KOPT-K1 (cell line): Measurements from ENCODE around the gene FBXL13.
"Not testable (repeated sequence)": the region's sequence is repeated elsewhere in the genome, so short reads cannot be mapped to it uniquely, and the experiment has no call there.

Source experiments
- H3K27ac ChIP-seq: fragments of 200-600 bp; sonication (generic); 2 replicates; pipeline ENCODE4 v1.5.1; 2016; ENCODE audit warnings: antibody characterized with exemption, mild to moderate bottlenecking, low read depth, low read length; ENCODE audit not compliant: poor library complexity, severe bottlenecking
- H3K36me3 ChIP-seq: fragments of 200-600 bp; sonication (generic); 2 replicates; pipeline ENCODE4 v1.5.1; 2017; ENCODE audit warnings: antibody characterized with exemption, mild to moderate bottlenecking, low read length, moderate library complexity; ENCODE audit not compliant: insufficient read depth
- H3K9me3 ChIP-seq: fragments of 200-600 bp; sonication (generic); 2 replicates; pipeline ENCODE4 v1.5.1; 2017; ENCODE audit warnings: antibody characterized with exemption, low read length, mild to moderate bottlenecking; ENCODE audit not compliant: insufficient read depth, poor library complexity, severe bottlenecking

Gene FBXL13

DNA sequence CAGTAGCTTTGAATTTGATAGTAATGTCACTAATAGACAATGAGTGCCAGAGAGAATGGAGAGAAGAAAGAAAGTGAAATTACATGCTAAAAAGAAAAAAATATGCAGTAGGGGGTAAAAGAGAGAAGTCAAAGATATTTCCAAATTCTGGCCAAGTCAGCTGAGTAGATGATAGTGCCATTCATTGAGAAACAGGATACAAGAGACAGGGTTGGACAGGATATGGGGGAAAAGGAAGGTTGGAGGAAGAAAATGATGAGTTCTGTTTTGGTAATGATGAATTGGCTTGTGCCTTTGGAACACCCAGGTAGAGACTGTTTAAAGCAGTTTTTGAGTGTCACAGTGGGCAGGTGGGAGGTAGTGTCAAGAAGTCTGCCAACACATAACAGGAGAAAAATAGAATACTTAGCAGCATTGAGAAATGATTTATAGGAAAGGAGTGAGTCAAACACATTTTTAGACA, 83.5 kb downstream of the FBXL13 start:
- H3K9me3 ChIP-seq = no peaks in the 10 kb centered on the region
- no peak overlapping the region for H3K27ac ChIP-seq
- H3K36me3 ChIP-seq = no peaks in the 10 kb centered on the region

DNA sequence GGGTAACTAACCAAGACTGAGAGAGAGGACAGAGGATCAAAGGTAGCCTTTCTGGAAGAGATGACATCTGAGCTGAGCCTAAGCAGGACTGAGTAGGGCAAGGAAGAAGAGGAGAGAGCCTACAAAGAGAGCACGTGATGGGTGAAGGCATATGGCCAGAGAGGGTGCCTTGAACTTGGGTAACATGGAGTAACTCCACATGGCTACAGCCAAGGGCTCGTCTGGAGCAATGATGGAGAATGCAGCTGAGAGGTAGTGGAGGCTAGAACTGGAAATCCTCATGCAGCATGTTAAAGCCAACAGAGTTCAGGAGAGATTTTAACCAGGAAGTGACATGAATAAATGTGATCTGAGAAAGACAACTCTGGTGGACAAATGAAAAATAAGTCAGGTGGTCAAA, 84.0 kb downstream of the FBXL13 start:
- Histone ChIP-seq H3K27ac (no peak overlapping the region), H3K36me3 (no peaks in the 10 kb centered on the region), H3K9me3 (no peaks in the 10 kb centered on the region)

DNA sequence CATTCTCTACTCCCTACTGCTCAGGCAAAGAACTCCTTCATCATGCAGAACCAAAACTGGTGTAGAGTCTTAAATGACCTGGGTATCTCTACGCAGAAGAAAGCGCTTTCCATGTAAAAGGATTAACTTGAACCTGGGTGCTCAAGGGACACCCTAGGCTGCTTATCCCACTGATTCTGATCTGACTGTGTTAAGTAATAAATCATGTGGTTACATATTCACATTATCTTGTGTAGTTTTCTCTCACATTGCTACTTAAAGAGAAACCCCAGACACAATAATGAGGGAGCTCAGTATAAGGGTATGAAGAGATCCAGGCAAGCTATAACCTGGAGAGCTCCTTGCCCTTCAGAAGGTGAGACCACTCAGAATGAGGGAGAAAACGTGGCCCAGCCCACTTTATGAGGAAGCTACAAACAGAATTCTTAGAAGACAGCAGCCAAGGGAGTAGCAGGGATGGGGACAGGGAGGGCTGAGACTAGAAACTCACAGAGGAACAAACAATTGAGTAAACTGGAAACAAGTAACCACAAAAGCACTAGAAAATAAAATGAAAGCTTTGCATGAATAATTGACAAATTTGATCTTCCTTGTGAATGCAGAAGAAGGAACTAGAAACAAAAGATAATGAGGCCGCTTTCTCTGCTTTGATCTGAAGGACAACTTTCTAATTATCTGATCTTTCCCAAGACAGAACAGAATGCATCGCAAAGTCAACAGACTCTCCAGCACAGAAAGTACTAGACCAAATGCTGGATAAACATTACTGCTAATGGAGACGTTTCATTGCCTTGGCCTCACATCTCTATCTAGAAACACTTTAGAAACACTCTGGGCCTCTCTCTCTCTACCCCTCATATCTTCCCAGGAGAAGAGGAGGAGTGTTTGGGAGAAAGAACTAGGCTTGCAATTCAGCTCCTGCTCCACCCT, 85.7 kb downstream of the FBXL13 start:
- Histone ChIP-seq H3K9me3 (no peaks in the 10 kb centered on the region), H3K27ac (no peak overlapping the region), H3K36me3 (no peaks in the 10 kb centered on the region)

DNA sequence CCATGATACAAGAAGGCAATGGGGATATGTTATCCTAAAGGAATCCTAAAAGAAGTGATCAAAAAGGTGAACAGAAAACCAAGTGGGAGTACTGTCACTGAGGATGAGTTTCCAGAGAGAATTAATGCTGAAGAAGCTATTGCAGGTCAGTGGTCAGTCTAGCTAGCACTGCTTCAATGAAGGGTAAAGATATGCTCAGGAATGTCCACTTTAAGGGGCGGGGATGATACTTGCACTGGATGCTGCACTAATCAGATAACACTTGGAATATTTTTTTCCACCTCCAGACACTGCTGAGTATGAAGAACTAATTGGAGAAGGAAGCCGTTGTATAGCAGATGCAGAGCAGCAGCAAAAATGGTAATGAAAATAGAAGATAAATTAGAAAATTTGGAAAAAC, 86.5 kb downstream of the FBXL13 start:
- Histone ChIP-seq H3K27ac (no peak overlapping the region), H3K9me3 (no peaks in the 10 kb centered on the region), H3K36me3 (no peaks in the 10 kb centered on the region)

DNA sequence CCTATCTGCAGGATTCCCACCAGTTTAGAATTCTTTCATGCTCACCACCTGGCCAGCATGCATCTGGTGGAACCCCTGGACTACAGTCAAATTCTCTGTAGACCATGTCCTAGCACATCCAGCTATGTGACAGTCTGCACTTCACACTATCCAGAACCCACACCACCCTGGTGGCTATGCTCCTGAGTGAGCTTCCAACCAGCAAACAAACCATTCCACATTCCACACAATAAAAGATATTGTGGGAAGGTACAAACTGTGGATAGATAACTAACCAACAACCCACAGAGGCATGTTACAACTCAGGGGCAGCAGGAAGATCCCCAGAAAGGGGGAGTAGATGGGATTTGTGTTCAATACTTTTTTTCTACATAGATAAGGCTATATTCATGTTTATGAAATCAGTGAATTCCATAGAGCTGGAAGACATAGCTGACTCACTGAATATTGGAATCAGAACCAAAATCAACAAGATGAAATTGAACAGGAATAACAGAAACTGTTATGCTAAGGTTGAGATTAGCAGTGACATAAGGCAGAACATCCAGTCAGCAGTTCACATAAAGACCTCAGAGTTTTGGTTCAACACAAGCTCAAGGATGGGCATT, 89.3 kb downstream of the FBXL13 start:
- no peak overlapping the region for H3K27ac ChIP-seq

DNA sequence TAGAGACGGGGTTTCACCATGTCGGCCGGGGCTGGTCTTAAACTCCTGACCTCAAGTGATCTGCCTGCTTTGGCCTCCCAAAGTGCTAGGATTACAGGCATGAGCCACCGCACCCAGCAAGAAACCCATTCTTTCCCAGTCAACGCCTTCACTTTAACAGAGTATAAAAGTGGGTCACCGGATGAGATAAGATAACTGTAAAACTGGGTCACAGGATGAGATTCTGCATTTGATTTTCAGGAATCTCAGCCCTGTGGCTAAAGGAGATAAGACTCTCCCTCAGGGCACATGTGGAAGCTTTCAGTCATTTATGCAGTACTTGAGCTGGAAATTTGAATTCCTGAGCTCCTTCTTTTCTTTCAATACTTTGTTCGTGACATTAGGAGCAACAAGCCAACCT, 91.0 kb downstream of the FBXL13 start:
- no peaks in the 10 kb centered on the region for H3K9me3 ChIP-seq
- H3K36me3 ChIP-seq = no peaks in the 10 kb centered on the region
- no peak overlapping the region for H3K27ac ChIP-seq

More for the DNA sequence above, 89.3 kb downstream of the FBXL13 start:
- H3K9me3 ChIP-seq = no peaks in the 10 kb centered on the region
- H3K36me3 ChIP-seq = no peaks in the 10 kb centered on the region

DNA sequence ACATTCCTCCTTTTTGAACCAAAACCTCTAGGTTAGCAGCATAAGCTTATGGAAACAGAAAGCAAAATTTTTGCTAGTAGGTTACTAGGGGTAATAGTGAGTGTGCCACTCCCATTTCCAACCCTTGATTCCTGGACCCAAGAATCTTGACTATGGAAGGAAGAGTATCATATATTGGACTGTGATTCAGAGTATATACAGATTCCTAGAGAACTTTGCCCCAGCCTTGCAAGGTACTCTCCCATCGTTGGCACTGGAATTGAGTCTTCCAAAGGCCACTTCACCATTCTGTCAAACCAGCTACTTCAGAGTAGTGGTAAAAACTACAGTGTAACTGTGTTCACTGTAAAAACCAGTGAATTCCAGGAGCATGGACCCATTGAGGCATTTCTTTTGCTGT, 92.4 kb downstream of the FBXL13 start:
- Histone ChIP-seq H3K27ac (no peak overlapping the region), H3K36me3 (no peaks in the 10 kb centered on the region), H3K9me3 (no peaks in the 10 kb centered on the region)

DNA sequence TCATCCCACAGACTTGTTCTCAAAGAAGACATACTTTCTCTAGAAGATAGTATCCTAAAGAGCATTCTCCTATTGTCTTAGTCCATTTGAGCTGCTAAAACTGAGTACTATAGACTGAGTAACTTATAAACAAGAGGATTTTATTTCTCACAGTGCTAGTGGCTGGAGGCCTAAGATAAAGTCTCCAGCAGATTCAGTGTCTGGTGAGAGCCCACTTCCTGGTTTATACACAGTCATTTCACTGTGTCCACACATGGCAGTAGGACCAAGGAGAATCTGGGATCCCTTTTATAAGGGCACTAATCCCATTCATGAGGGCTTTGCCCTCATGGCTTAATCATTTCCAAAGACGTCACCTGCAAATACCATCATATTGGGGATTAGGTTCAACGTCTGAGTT, 93.1 kb downstream of the FBXL13 start:
- no peaks in the 10 kb centered on the region for H3K9me3 ChIP-seq
- no peak overlapping the region for H3K27ac ChIP-seq
- no peaks in the 10 kb centered on the region for H3K36me3 ChIP-seq

DNA sequence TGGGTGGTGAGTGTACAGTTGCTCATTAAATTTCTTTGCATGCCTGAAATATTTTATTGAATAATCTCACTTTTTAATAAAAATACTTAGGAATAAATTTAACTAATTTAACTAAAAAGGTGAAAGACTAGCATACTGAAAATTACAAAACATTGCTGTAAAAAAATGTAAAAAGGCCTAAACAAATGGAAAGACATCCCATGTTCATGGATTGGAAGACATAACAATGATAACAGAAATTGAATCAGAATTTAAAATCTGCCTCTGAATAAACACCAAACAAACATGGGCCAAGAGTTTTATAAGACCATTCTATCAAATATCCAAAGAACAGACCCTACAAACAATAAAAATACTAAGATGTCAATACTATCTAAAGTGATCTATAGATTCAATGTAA, 94.9 kb downstream of the FBXL13 start:
- no peaks in the 10 kb centered on the region for H3K36me3 ChIP-seq

DNA sequence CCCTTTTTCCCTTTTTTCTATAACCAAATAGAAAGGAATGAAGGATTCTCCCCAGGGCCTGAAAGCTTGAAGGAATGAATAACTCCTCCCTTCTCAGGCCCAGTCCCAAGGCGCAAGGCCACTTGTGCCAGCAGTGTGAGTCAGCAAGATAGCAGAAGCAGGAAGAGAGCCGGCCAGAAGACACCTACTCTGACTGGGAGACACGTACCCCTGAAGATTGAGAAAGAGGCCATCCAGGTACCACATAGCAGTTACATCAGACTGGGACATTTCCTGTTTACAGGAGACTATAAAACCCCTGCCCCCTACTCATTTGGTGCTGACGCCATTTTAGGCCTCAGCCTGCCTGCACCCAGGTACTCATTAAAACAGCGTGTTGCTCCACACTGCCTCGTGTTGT, 96.3 kb downstream of the FBXL13 start:
- H3K36me3 ChIP-seq = no peaks in the 10 kb centered on the region
- H3K27ac ChIP-seq = no peak overlapping the region
- no peaks in the 10 kb centered on the region for H3K9me3 ChIP-seq

More for the DNA sequence above, 94.9 kb downstream of the FBXL13 start:
- H3K9me3 ChIP-seq = no peaks in the 10 kb centered on the region
- H3K27ac ChIP-seq = no peak overlapping the region

DNA sequence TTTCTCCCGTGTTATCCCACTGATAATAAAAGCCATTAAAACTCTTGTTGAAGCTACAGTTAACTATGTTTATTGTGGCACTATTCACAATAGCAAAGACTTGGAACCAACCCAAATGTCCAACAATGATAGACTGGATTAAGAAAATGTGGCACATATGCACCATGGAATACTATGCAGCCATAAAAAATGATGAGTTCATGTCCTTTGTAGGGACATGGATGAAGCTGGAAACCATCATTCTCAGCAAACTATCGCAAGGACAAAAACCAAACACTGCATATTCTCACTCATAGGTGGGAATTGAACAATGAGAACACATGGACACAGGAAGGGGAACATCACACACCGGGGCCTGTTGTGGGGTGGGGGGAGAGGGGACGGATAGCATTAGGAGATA, 97.0 kb downstream of the FBXL13 start:
- H3K27ac ChIP-seq, H3K36me3 ChIP-seq, H3K9me3 ChIP-seq: not testable (repeated sequence)

DNA sequence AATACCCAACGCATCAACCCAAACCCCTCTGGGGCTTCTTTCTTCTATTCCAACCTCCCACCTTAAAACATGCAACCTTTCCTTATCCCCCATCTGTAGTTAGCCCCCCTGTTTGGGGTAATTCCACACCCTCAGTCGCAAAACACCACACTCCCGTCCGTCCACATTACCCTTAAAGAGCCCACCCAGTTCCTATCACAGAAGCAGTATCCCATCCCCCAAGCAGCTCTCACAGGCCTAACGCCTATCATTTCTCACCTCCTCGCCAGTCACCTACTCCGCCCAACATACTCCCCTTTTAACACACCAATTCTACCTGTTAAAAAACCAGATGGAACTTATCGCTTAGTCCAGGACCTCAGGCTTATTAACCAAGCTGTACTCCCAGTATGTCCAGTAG, 98.1 kb downstream of the FBXL13 start:
- Histone ChIP-seq H3K36me3 (no peaks in the 10 kb centered on the region), H3K27ac (no peak overlapping the region), H3K9me3 (no peaks in the 10 kb centered on the region)

DNA sequence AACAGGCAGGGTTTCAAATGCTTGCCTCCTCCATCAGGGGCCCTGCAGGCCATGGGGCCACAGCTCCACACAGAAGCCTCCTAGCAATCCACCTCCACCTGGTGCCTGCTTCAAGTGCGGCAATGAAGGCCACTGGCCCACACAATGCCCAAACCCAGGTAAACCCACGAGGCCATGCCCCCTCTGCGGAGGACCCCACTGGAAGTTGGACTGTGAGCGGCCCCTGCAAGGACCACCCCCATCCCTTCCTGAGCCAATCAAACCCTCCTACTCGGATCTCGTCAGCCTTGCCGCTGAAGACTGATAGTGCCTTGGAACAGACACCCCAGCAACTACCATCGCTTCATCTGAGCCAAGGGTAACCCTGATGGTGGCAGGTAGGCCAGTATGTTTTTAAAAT, 98.7 kb downstream of the FBXL13 start:
- Histone ChIP-seq H3K27ac (no peak overlapping the region), H3K36me3 (no peaks in the 10 kb centered on the region), H3K9me3 (no peaks in the 10 kb centered on the region)

DNA sequence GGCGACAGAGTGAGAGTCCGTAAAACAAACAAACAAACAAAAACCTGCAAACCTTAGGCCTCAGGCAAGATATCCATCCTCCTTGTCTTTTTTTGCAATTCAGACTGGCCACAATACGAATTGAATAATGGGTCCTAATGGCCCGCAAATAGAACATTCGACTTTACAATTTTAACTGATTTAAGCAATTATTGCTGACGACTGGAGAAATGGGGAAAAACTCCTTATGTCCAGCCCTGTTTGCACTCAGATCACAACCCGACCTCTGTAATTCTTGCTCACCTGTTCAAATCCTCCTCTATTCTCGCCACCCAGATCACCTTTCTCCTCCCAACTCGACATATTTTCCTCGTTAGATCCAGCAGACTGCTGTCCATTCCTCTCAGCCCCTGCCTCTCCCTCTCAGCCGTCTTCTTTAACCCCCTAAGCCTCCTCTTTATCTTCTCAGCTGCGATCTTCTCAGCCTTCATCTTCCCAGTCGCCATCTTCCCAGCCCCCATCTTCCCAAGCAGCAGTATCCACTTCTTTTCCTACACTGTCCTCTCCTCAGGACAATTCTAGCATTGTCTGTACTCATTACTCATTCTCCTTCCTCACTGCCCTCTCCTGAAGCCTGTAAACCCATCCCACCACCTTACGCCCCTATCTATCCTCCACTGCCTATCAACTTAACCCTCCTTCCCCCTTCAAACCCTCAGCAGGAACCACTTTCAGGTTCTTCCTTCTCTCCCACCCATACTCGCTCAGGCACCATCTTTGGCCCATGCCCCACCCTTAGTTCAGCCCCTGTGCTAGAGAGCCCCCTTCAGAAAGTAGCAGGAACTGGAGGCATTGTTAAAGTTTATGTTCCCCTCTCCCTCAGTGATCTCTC, 100.0 kb downstream of the FBXL13 start:
- Histone ChIP-seq H3K27ac (no peak overlapping the region), H3K9me3 (no peaks in the 10 kb centered on the region)

More for the DNA sequence above, 100.0 kb downstream of the FBXL13 start:
- H3K36me3 ChIP-seq = no peaks in the 10 kb centered on the region
